Effector memory CD8-positive, alpha-beta T cell (primary cell): Measurements from ENCODE around the gene GLT8D2.

Source experiments
- ATAC-seq: fragments of 150-1000 bp; cut with Tn5 transposase; replicated peaks from 2 replicates; pipeline ENCODE4 v1.10.0; 2021; ENCODE audit warnings: mild to moderate bottlenecking, moderate library complexity
- DNase-seq, 3 experiments: peaks; one replicate each; pipeline ENCODE4 v3.0.0; 2021
- H3K27ac Mint-ChIP-seq, 2 donors: one replicate each; pipeline ENCODE4 v1.8.0; 2022; ENCODE audit warnings: mild to moderate bottlenecking in 2 of 2, mixed read lengths in 2 of 2, moderate library complexity in 2 of 2
- H3K27me3 Mint-ChIP-seq, 2 donors: one replicate each; pipeline ENCODE4 v1.8.0; 2022; ENCODE audit warnings: mixed read lengths in 2 of 2
- H3K36me3 Mint-ChIP-seq: one replicate; pipeline ENCODE4 v1.8.0; 2022; ENCODE audit warnings: mild to moderate bottlenecking, moderate library complexity, mixed read lengths; ENCODE audit not compliant: insufficient read depth
- H3K4me1 Mint-ChIP-seq, 2 donors: one replicate each; pipeline ENCODE4 v1.8.0; 2022; ENCODE audit warnings: low read depth in 2 of 2, mixed read lengths in 2 of 2
- H3K4me3 Mint-ChIP-seq, 2 donors: one replicate each; pipeline ENCODE4 v1.8.0; 2022; ENCODE audit warnings: mild to moderate bottlenecking in 2 of 2, mixed read lengths in 2 of 2, moderate library complexity in 2 of 2
- H3K9me3 Mint-ChIP-seq, 2 donors: one replicate each; pipeline ENCODE4 v1.8.0; 2022; ENCODE audit warnings: mixed read lengths in 2 of 2

GLT8D2 gene

GRCh38 chr12:103966736-103967135 lies 83.3 kb downstream of the GLT8D2 start:
- no peak for ATAC-seq
- Mint-ChIP-seq H3K9me3 (no peaks in the 10 kb centered on the region), H3K4me3 (peak overlapping the region; percentile 93 to 96), H3K36me3 (peaks cover 28% of the 10 kb centered on the region), H3K27ac (peak overlapping the region; percentile 98 to 99), H3K4me1 (peaks cover 39 to 48% of the 10 kb centered on the region in 2 donors), H3K27me3 (no peaks in the 10 kb centered on the region)
- DNase-seq = no peak

- ATAC-seq = peak; percentile 94
These were observed 84.1 kb downstream of the GLT8D2 start, which contains the start of gene TDG for GRCh38 chr12:103965590-103966504. TDG (plus strand) TSS chr12:103965872; CDS start chr12:103966038, 166 bp downstream.

GRCh38 chr12:103965255-103965589 lies 84.8 kb downstream of the GLT8D2 start:
- peaks cover 34 to 42% of the 10 kb centered on the region in 2 donors for H3K4me1 Mint-ChIP-seq
- peaks cover 28% of the 10 kb centered on the region for H3K36me3 Mint-ChIP-seq
- no peak for ATAC-seq
- peak overlapping the region; percentile 93 to 96 for H3K4me3 Mint-ChIP-seq
- no peak for DNase-seq
- no peaks in the 10 kb centered on the region for H3K27me3 Mint-ChIP-seq
- no peaks in the 10 kb centered on the region for H3K9me3 Mint-ChIP-seq
- peak overlapping the region; percentile 98 to 99 for H3K27ac Mint-ChIP-seq

More at GRCh38 chr12:103965590-103966504, 84.1 kb downstream of the GLT8D2 start, which contains the start of gene TDG:
- peak within 1 kb of the TSS; percentile 98 to 99 for H3K27ac Mint-ChIP-seq
- no peaks in the 10 kb centered on the region for H3K9me3 Mint-ChIP-seq
- peaks cover 37 to 46% of the 10 kb centered on the region in 2 donors for H3K4me1 Mint-ChIP-seq
- no peaks in the 10 kb centered on the region for H3K27me3 Mint-ChIP-seq
- peak; percentile 93 to 97 (median 94) for DNase-seq
- peaks cover 28% of the 10 kb centered on the region for H3K36me3 Mint-ChIP-seq
- peak within 1 kb of the TSS; percentile 93 to 96 for H3K4me3 Mint-ChIP-seq

- peak overlapping the region; percentile 93 to 96 for H3K4me3 Mint-ChIP-seq
- peak overlapping the region; percentile 98 to 99 for H3K27ac Mint-ChIP-seq
- H3K4me1 Mint-ChIP-seq = peaks cover 33 to 42% of the 10 kb centered on the region in 2 donors
- DNase-seq (no peak), ATAC-seq (no peak)
- H3K9me3 Mint-ChIP-seq = no peaks in the 10 kb centered on the region
- H3K27me3 Mint-ChIP-seq = no peaks in the 10 kb centered on the region
- peaks cover 28% of the 10 kb centered on the region for H3K36me3 Mint-ChIP-seq
These were observed 85.2 kb downstream of the GLT8D2 start for GRCh38 chr12:103964805-103965204.

- no peak for DNase-seq
- peaks cover 20% of the 10 kb centered on the region for H3K36me3 Mint-ChIP-seq
- no peaks in the 10 kb centered on the region for H3K27me3 Mint-ChIP-seq
- H3K9me3 Mint-ChIP-seq = no peaks in the 10 kb centered on the region
- H3K4me3 Mint-ChIP-seq = no peak overlapping the region
- peaks cover 23 to 27% of the 10 kb centered on the region in 2 donors for H3K4me1 Mint-ChIP-seq
- no peak for ATAC-seq
- peak overlapping the region in 1 of 2 donors; percentile 58 for H3K27ac Mint-ChIP-seq
These were observed 87.5 kb downstream of the GLT8D2 start for GRCh38 chr12:103962493-103962892.

- Mint-ChIP-seq H3K27ac (no peak overlapping the region), H3K9me3 (no peaks in the 10 kb centered on the region), H3K36me3 (peaks cover 17% of the 10 kb centered on the region), H3K27me3 (no peaks in the 10 kb centered on the region), H3K4me1 (peaks cover 24 to 30% of the 10 kb centered on the region in 2 donors), H3K4me3 (no peak overlapping the region)
- DNase-seq = no peak
- ATAC-seq = no peak
These were observed 89.3 kb downstream of the GLT8D2 start for GRCh38 chr12:103960616-103961227.

GRCh38 chr12:103958621-103959020 lies 91.4 kb downstream of the GLT8D2 start:
- Mint-ChIP-seq H3K36me3 (peaks cover 13% of the 10 kb centered on the region), H3K9me3 (no peaks in the 10 kb centered on the region), H3K4me1 (peaks cover 20 to 27% of the 10 kb centered on the region in 2 donors), H3K27ac (peak overlapping the region in 1 of 2 donors; percentile 54), H3K4me3 (no peak overlapping the region), H3K27me3 (no peaks in the 10 kb centered on the region)
- DNase-seq (no peak), ATAC-seq (no peak)

GRCh38 chr12:103957865-103958388 lies 92.1 kb downstream of the GLT8D2 start:
- no peaks in the 10 kb centered on the region for H3K27me3 Mint-ChIP-seq
- H3K27ac Mint-ChIP-seq = peak overlapping the region; percentile 99
- DNase-seq (no peak), ATAC-seq (no peak)
- peak overlapping the region; percentile 95 to 99 for H3K4me3 Mint-ChIP-seq
- peaks cover 13% of the 10 kb centered on the region for H3K36me3 Mint-ChIP-seq
- H3K4me1 Mint-ChIP-seq = peaks cover 21 to 24% of the 10 kb centered on the region in 2 donors
- H3K9me3 Mint-ChIP-seq = no peaks in the 10 kb centered on the region

- Mint-ChIP-seq H3K36me3 (peaks cover 20% of the 10 kb centered on the region), H3K4me3 (peak overlapping the region; percentile 95 to 99), H3K27ac (peak overlapping the region; percentile 99), H3K4me1 (peaks cover 25 to 28% of the 10 kb centered on the region in 2 donors), H3K27me3 (no peaks in the 10 kb centered on the region), H3K9me3 (no peaks in the 10 kb centered on the region)
- ATAC-seq (peak; percentile 2), DNase-seq (peak in 1 of 3 experiments; percentile 8)
These were observed 93.4 kb downstream of the GLT8D2 start for GRCh38 chr12:103956509-103957027.

- Mint-ChIP-seq H3K4me3 (peak overlapping the region; percentile 95 to 99), H3K27me3 (no peaks in the 10 kb centered on the region), H3K9me3 (no peaks in the 10 kb centered on the region), H3K27ac (peak overlapping the region; percentile 99), H3K4me1 (peaks cover 25 to 28% of the 10 kb centered on the region in 2 donors), H3K36me3 (peaks cover 25% of the 10 kb centered on the region)
- DNase-seq (no peak), ATAC-seq (no peak)
These were observed 94.0 kb downstream of the GLT8D2 start for GRCh38 chr12:103955811-103956508.

GRCh38 chr12:103952497-103952896 lies 97.5 kb downstream of the GLT8D2 start:
- ATAC-seq (no peak), DNase-seq (no peak)
- Mint-ChIP-seq H3K4me1 (peaks cover 23 to 26% of the 10 kb centered on the region in 2 donors), H3K27ac (peak overlapping the region in 1 of 2 donors; percentile 4), H3K9me3 (no peaks in the 10 kb centered on the region), H3K4me3 (no peak overlapping the region), H3K36me3 (peaks cover 54% of the 10 kb centered on the region), H3K27me3 (no peaks in the 10 kb centered on the region)

- Mint-ChIP-seq H3K4me1 (peaks cover 4 to 5% of the 10 kb centered on the region in 2 donors), H3K27ac (peak overlapping the region; percentile 15 to 32), H3K9me3 (no peaks in the 10 kb centered on the region), H3K36me3 (peaks cover 79% of the 10 kb centered on the region), H3K4me3 (no peak overlapping the region), H3K27me3 (no peaks in the 10 kb centered on the region)
- ATAC-seq = peak; percentile 59
- no peak for DNase-seq
These were observed 101.1 kb downstream of the GLT8D2 start for GRCh38 chr12:103948746-103949406.
